Osteoblast (primary cell): ENCODE data around the gene AKT1S1. TPM values are rescaled to one million over a fixed set of nuclear protein-coding genes. Genes with fewer than 3 reads are reported as not detected.
"Not testable (repeated sequence)": the region's sequence is repeated elsewhere in the genome, so short reads cannot be mapped to it uniquely, and the experiment has no call there.

Experiments
- DNase-seq: peaks from one replicate; pipeline ENCODE4 v3.0.0; 2011; ENCODE audit warnings: low spot score, mixed read lengths; ENCODE audit not compliant: insufficient read length; ENCODE audit errors: missing footprints
- H2AFZ ChIP-seq: 2 replicates; pipeline ENCODE4 v1.6.0; 2011; ENCODE audit warnings: mild to moderate bottlenecking, low read length
- H3K27ac ChIP-seq: 2 replicates; pipeline ENCODE4 v1.5.1; 2011; ENCODE audit warnings: mild to moderate bottlenecking, low read depth, low read length, moderate library complexity
- H3K27me3 ChIP-seq: 2 replicates; pipeline ENCODE4 v1.6.0; 2012; ENCODE audit warnings: mild to moderate bottlenecking, control low read depth, inconsistent platforms, low read length, moderate library complexity; ENCODE audit not compliant: insufficient read depth
- H3K36me3 ChIP-seq: 2 replicates; pipeline ENCODE4 v1.5.1; 2011; ENCODE audit warnings: mild to moderate bottlenecking, low read length, control low read depth, moderate library complexity; ENCODE audit not compliant: insufficient read depth
- H3K4me1 ChIP-seq: 2 replicates; pipeline ENCODE4 v1.5.1; 2011; ENCODE audit warnings: mild to moderate bottlenecking, low read length, control low read depth, moderate library complexity; ENCODE audit not compliant: insufficient read depth
- H3K4me2 ChIP-seq: 2 replicates; pipeline ENCODE4 v1.6.0; 2011; ENCODE audit warnings: mild to moderate bottlenecking, low read length; ENCODE audit not compliant: insufficient read depth
- H3K4me3 ChIP-seq: fragments of 200-600 bp; sonication (generic); 3 replicates; pipeline ENCODE4 v1.5.1; 2012; ENCODE audit warnings: mild to moderate bottlenecking, low read length, inconsistent platforms; ENCODE audit not compliant: insufficient read depth
- H3K79me2 ChIP-seq: 2 replicates; pipeline ENCODE4 v1.6.0; 2012; ENCODE audit warnings: mild to moderate bottlenecking, low read length, control low read depth, inconsistent platforms; ENCODE audit not compliant: insufficient read depth
- H3K9me3 ChIP-seq: 2 replicates; pipeline ENCODE4 v1.5.1; 2011; ENCODE audit warnings: low read depth, low read length, control low read depth
- H4K20me1 ChIP-seq: 2 replicates; pipeline ENCODE4 v1.6.0; 2012; ENCODE audit warnings: mild to moderate bottlenecking, low read length, control low read depth; ENCODE audit not compliant: insufficient read depth
- total RNA-seq: library from RNA; depleted of rRNA; stranded (reverse); fragments of >200 nt; gene quantifications from 2 replicates; pipeline ENCODE4 v1.2.3, GENCODE V29; 2012
- TF ChIP-seq, protein P1 (sequence below): IDR thresholded peaks from 2 replicates; pipeline ENCODE4 v1.5.1; 2011; ENCODE audit warnings: mild to moderate bottlenecking, low read depth, low read length, moderate library complexity; ENCODE audit errors: extremely low read depth

Gene AKT1S1
- 13.3 and 13.4 TPM in 2 replicates for total RNA-seq

DNA sequence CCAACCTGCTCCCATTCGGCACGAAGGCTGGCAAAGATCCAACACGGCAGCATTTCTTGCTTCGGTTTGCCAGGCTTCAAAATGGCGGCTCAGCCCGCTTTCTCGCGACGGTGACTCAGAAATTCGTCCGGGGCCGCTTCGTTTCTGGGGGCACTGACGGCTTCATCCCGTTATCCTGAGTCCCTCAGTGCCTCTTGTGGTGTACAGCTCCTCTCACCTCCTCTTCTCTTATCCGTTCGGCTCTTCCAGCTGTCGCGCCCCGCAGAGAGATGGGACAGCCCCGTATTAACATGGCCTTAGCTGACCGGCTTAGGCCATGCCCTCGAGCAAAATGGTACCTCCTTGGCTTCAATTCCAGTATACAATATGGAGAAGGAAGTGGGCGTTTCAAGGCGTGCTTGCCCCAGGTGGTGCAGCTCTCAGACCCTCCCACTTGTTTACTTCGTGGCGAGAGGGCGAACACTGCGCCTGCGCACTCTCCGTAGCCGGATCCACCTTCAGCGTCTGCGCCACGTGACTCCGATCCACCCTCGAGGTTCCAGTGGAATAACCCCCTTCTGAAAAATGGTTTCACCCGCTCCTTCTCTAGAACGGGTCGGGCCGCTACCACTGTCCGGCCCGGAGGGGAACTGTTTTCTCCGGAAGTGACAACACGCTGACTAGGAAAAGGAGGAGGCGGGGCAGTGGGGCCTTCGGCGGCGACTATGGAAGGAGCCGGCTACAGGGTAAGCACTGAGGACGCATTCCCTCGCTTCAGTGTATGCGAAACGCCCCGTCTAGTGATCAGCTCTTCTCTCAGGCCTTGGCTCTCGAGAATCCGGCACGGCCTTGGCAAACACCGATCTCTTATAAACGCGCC is at the start of gene AKT1S1, which contains the start of gene TBC1D17:
AKT1S1 (minus strand) TSS at position 336 of the 859 bp plus-strand sequence. CDS start 4,060 bp downstream, outside the sequence.
TBC1D17 (plus strand) TSS at position 683 of the 859 bp plus-strand sequence; CDS start at position 705, 22 bp downstream.
- Histone ChIP-seq H2AFZ (peak within 1 kb of the TSS; percentile 98), H4K20me1 (peaks cover 4% of the 10 kb centered on the region), H3K27me3 (no peaks in the 10 kb centered on the region), H3K79me2 (peaks cover 46% of the 10 kb centered on the region), H3K4me3 (peak within 1 kb of the TSS; percentile 100), H3K27ac (peak within 1 kb of the TSS; percentile 100), H3K4me1 (peaks cover 20% of the 10 kb centered on the region), H3K4me2 (peak within 1 kb of the TSS; percentile 94), H3K9me3 (no peaks in the 10 kb centered on the region), H3K36me3 (peaks cover 26% of the 10 kb centered on the region)
- DNase-seq: peak; percentile 100
- TF ChIP-seq, protein P1, sequence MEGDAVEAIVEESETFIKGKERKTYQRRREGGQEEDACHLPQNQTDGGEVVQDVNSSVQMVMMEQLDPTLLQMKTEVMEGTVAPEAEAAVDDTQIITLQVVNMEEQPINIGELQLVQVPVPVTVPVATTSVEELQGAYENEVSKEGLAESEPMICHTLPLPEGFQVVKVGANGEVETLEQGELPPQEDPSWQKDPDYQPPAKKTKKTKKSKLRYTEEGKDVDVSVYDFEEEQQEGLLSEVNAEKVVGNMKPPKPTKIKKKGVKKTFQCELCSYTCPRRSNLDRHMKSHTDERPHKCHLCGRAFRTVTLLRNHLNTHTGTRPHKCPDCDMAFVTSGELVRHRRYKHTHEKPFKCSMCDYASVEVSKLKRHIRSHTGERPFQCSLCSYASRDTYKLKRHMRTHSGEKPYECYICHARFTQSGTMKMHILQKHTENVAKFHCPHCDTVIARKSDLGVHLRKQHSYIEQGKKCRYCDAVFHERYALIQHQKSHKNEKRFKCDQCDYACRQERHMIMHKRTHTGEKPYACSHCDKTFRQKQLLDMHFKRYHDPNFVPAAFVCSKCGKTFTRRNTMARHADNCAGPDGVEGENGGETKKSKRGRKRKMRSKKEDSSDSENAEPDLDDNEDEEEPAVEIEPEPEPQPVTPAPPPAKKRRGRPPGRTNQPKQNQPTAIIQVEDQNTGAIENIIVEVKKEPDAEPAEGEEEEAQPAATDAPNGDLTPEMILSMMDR: no peak

DNA sequence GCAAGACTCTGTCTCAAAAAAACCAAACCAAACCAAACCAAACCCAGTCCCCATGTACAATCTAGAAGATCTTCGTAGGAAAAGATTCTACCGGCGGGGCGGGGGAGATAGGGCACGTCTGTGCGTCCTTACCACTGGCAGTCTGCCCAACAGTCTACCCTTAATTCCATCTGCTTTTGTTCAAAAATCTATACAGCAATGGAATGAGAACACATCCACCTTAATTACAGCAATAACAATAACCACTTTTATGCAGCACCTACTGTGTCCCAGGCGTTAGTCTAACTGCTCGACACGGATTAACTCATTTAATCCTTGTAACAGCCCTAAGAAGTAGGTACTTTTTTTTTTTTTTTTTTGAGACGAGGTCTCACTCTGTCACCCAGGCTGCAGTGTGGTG is 49.4 kb upstream of the AKT1S1 start:
- DNase-seq: no peak
- TF ChIP-seq, protein P1: no peak
- peaks cover 41% of the 10 kb centered on the region for H4K20me1 ChIP-seq
- peaks cover 29% of the 10 kb centered on the region for H3K36me3 ChIP-seq
- H3K79me2 ChIP-seq: peaks cover 74% of the 10 kb centered on the region
- no peak overlapping the region for H2AFZ ChIP-seq
- no peak overlapping the region for H3K4me3 ChIP-seq
- H3K9me3 ChIP-seq: no peaks in the 10 kb centered on the region
- no peak overlapping the region for H3K27ac ChIP-seq
- H3K27me3 ChIP-seq: no peaks in the 10 kb centered on the region
- H3K4me1 ChIP-seq: peaks cover 13% of the 10 kb centered on the region
- no peak overlapping the region for H3K4me2 ChIP-seq

DNA sequence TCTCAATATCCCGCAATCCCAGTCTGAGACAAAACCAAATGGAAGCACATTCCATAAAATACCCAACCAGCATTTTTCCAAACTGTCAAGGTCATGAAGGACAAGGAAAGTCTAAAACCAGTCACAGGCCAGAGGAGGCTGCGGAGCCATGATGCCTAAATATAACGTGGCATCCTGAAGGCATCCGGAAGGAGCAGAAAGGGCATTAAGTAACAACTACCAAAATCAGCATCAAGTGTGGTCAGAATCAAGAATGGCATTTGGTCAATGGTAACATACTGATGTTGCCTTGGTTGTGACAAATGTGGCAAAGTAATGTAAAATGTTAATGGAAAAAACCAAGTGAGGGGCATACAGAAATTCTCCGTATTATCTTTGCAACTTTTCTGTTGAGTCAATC is 48.3 kb upstream of the AKT1S1 start:
- H3K4me3 ChIP-seq: no peak overlapping the region
- peaks cover 84% of the 10 kb centered on the region for H3K79me2 ChIP-seq

DNA sequence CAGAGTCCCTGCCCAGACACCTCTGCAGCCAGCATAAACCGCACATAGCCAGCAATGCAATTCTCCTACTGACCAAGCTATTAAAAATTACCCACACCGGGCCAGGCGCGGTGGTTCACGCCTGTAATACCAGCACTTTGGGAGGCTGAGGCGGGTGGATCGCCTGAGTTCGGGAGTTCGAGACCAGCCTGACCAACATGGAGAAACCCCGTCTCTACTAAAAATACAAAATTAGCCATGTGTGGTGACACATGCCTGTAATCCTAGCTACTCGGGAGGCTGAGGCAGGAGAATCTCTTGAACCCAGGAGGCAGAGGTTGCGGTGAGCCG is 47.7 kb upstream of the AKT1S1 start:
- DNase-seq, H3K9me3 ChIP-seq, H3K27me3 ChIP-seq, H3K4me3 ChIP-seq, H3K4me2 ChIP-seq, H2AFZ ChIP-seq, H3K27ac ChIP-seq: not testable (repeated sequence)
- H4K20me1 ChIP-seq: peaks cover 52% of the 10 kb centered on the region
- peaks cover 91% of the 10 kb centered on the region for H3K79me2 ChIP-seq
- H3K4me1 ChIP-seq: peaks cover 10% of the 10 kb centered on the region
- peaks cover 36% of the 10 kb centered on the region for H3K36me3 ChIP-seq

More for the DNA sequence above, 48.3 kb upstream of the AKT1S1 start:
- Histone ChIP-seq H3K4me1 (peaks cover 13% of the 10 kb centered on the region), H3K27ac (no peak overlapping the region), H3K4me2 (no peak overlapping the region), H3K27me3 (no peaks in the 10 kb centered on the region), H3K36me3 (peaks cover 33% of the 10 kb centered on the region), H4K20me1 (peaks cover 49% of the 10 kb centered on the region), H2AFZ (no peak overlapping the region), H3K9me3 (no peaks in the 10 kb centered on the region)
- no peak for DNase-seq
- TF ChIP-seq, protein P1: no peak
